Stimulated activated CD4-positive, alpha-beta T cell treated with anti-CD3 and anti-CD28 coated beads, Interleukin-4, amount 100 ng/mL, for 4 hours (primary cell): ENCODE data around the gene WDR70.
"Not testable (repeated sequence)": the region's sequence is repeated elsewhere in the genome, so short reads cannot be mapped to it uniquely, and the experiment has no call there.

Source experiments
- DNase-seq, 2 experiments: peaks; one replicate each; pipeline ENCODE4 v3.0.0-alpha.2; 2020

The WDR70 gene

DNA sequence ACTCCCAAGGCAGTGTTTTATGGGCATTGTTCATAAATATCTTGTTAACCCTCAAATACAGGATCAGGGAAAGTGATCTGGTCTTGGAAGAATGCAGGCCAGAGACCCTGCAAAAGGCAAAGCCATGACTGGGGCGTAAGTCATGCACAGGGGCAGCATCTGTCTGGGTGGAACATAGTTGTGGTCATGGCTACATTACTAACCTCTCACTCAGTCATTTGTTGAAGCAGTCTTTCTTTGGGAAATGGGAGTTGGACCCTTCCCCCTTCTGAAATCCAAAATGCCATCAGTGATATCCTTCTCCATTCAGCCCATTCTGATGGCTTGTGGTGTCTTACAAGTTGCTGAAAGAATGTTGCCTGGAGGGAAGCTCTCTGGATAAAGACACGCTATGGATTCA lies 392.6 kb downstream of the WDR70 start:
- no peak for DNase-seq

DNA sequence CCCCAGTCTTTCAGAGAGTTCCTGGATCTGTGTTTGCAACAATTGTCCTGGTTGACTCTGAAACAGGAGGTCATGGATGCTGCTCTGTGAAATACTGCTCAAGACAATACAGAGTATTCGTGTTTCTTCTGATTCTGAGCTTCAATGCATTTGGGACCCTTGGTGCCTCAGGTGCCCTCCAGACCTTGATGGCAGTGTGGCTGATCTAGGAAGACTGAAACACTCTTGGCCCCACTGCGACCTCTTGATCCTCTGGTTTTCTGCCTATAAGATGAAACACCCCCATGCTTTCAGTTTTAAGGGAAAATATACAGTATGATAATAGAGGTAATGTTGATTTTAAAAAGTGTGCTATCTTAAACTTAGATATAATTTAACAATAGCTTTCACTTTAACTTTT lies 393.1 kb downstream of the WDR70 start:
- no peak for DNase-seq

GRCh38 chr5:37773809-37774208 lies 394.7 kb downstream of the WDR70 start:
- no peak for DNase-seq

DNA sequence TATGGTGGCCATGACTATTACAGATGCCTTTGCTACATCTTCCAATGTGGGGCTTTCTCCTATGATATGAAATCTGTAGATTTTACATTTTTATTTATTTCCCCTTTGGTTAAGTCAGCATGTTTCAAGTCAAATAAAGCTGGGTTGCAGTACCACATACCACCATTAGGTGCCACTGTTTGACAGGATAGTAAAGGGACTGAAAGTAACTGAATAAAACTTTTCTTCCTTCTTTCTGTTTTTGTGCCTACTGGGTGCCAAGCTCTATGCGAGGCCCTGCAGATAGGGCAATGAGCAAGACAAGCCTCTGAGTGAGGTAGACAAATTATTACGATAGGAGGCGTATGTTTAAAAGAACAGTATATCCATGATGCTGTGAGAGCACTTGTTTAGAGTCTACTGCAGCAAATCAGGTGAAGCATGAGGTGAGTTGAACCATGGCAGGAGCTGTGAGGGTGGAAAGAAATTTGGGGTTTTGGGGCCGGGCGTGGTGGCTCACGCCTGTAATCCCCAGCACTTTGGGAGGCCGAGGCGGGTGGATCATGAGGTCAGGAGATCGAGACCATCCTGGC lies 395.9 kb downstream of the WDR70 start:
- no peak for DNase-seq

DNA sequence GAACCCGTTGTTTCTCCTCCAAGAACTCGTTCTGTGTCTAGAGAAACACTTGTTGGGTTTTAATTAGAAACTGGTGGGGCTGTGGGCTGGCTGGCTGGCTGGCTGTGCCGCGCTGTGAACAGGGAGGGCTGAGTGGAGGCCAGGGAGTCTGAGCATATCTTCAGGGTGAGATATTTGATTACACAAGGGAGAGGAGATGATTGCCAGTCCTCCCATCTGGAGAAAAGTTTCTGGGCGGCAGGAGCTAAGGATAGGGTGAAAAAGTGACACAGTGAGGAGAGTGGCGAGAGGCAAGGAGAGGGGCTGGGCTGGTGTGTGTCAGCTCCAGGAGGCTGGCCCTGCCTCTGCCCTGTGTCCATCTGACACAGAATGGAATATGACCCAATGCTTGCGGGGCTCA lies 397.7 kb downstream of the WDR70 start:
- DNase-seq = no peak

- no peak for DNase-seq
Measured at GRCh38 chr5:37777432-37778130, 398.5 kb downstream of the WDR70 start.

DNA sequence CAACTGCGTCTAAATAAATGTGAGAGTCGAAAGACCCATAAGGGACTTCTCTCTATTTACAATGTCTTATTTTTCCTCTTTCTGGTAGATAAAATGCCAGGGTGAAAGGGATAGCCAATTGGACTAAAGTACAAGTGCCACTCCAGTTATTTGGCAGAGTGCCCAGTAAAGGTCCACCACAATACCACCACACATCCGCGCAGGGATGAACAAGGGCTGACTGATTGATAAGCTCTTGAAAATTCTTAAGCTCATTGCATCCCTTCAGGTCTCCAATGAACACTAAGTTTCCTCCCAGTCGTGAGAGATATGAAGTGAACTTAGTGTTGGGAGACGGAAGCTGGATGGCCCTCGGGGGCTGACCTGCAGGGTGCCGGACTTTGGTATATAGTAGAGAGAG lies 402.3 kb downstream of the WDR70 start:
- DNase-seq = not testable (repeated sequence)

- DNase-seq = no peak
Measured at GRCh38 chr5:37786416-37786815, 407.3 kb downstream of the WDR70 start.

DNA sequence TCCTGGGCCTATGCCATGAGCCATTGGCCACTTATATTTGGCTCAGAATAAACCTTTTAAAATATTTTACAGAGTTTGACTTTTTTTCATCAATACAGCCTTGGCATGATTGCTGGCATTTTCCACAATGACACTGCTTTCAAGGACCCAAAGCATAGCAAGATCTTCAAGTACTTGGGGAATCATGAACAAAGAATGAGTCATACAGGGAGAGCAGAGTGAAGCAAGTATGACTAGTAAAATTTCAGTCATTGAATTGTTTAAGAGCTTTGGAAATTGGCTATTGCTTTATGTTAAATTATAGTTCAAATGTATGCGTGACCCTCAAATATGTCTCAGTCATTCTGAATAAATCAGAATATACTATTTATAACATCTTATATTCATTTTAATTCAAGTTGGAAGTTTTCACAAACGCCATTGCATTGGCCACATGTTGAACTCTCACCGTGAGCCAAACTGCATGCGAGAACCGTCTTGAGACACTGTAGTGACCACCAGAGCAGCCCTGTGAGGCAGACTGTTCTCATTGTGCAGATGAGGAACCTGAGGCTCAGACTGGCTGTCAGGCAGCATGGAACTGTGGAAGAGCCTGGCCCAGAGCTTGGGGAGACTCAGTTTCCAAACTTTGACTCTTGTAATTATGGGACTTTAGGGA lies 407.9 kb downstream of the WDR70 start:
- no peak for DNase-seq

DNA sequence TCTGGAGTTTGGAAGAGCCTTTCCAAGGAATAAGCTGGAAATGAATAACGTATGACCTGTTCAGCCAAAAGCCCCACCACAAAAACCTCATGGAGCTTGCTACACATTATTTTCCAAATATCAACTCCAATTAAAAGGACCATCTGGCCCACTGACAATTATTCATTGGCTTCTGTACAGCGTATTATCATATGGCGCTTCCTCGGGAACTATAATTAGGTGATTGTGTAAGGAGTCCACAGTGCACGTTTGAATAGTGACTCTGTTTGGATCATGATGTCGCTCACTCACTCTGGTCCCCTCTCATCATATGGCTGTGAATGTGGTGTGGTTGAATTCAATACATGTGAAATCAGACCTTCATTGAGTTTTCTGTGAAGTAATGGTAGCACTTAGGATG lies 408.6 kb downstream of the WDR70 start:
- no peak for DNase-seq

DNA sequence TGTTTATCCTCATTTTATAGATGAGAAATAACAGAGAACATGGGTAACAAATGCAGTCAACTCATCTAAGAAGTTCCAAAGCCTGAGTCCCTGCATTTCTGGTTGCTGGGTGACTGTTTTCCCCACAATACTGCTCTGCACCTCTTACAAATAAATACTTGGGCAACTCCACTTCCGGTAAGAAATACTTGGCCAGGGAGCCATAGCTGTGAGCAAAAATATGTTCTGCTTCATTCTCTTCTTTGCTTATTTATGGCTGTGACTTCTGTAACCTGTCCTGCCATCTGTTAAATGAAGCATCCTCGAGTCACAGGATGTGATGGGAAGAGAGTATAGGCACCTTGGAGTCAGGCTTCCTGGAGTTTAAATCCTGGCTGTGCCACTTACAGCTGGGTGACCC lies 410.9 kb downstream of the WDR70 start:
- no peak for DNase-seq

- DNase-seq = no peak
Measured at GRCh38 chr5:37791321-37791720, 412.2 kb downstream of the WDR70 start.

GRCh38 chr5:37792975-37793631 lies 414.0 kb downstream of the WDR70 start:
- no peak for DNase-seq

DNA sequence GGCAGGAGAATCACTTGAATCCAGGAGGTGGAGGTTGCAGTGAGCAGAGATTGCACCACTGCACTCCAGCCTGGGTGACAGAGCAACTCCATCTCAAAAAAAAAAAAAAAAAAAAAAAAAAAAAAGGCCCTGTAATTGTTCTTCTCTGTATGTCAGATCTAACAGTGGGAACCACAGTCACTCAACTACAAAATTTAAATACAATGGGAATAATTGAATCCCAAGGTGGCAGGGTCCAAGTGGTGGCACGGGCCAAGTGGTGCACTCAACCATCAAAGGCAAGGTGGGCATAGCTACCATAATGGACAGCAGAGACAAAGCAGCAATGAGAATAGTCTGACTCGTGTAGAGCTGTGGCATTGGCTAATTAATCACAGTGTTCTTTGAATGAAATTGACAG lies 416.2 kb downstream of the WDR70 start:
- not testable (repeated sequence) for DNase-seq

- DNase-seq = not testable (repeated sequence)
Measured at GRCh38 chr5:37796435-37796834, 417.3 kb downstream of the WDR70 start.

- DNase-seq = no peak
Measured at GRCh38 chr5:37799865-37800421, 420.8 kb downstream of the WDR70 start.

DNA sequence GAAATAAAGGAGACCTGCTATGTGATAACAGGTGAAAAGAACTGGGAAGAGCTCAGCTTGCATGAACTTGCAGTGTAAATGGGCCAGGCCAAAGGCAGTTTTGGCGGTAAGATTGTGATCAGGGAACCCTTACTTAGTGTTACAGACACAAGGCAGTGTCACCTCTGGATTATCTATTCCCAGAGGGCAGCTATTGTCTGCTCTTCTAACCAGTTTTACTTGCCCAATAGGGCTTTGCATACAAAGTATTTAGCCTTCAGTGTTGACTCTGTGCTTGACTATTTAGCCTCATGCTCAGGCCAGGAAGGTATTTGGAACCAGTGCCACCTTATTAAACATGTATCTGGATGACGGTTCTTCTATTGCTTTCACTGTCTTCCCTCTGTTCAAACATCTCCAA lies 422.4 kb downstream of the WDR70 start:
- DNase-seq = no peak
